ENCODE data around the gene IQCC.

GRCh38 chr1:32181065-32181464 lies 24.4 kb upstream of the IQCC start:
- TF ChIP-seq CTCF (tag by site-specific recombination; IDR thresholded peaks at IDR 0.05) (no peak), YY1 (tag by site-specific recombination; IDR thresholded peaks at IDR 0.05) (no peak), KLF17 (tag by site-specific recombination; IDR thresholded peaks at IDR 0.05) (no peak), ZBTB26 (tag by site-specific recombination; optimal IDR thresholded peaks at IDR 0.05) (no peak), MYNN (tag by site-specific recombination; IDR thresholded peaks at IDR 0.05; ENCODE audit: borderline replicate concordance) (no peak), ZNF776 (tag by site-specific recombination; IDR thresholded peaks at IDR 0.05; ENCODE audit: borderline replicate concordance) (no peak), ZNF394 (tag by site-specific recombination; IDR thresholded peaks at IDR 0.05; ENCODE audit: borderline replicate concordance) (no peak), ZNF23 (tag by site-specific recombination; IDR thresholded peaks at IDR 0.05; ENCODE audit: borderline replicate concordance) (no peak), ZNF350 (tag by site-specific recombination; IDR thresholded peaks at IDR 0.05) (no peak), ZSCAN5A (tag by site-specific recombination; IDR thresholded peaks at IDR 0.05) (no peak), GFI1B (tag by site-specific recombination; IDR thresholded peaks at IDR 0.05) (no peak), ZNF549 (tag by site-specific recombination; IDR thresholded peaks at IDR 0.05) (no peak)
